NT2/D1 (cell line): ENCODE data around the gene GFRA4.

Source experiments
- DNase-seq: peaks from one replicate; pipeline ENCODE4 v3.0.0-alpha.2; 2011; ENCODE audit warnings: low read depth, low spot score
- H3K27me3 ChIP-seq: 2 replicates; pipeline ENCODE4 v1.6.0; 2011; ENCODE audit warnings: mild to moderate bottlenecking; ENCODE audit not compliant: insufficient read length, insufficient read depth
- H3K36me3 ChIP-seq: 2 replicates; pipeline ENCODE4 v1.6.1; 2011; ENCODE audit warnings: mild to moderate bottlenecking, low read length, mixed read lengths; ENCODE audit not compliant: insufficient read depth, insufficient read length
- H3K4me1 ChIP-seq: 2 replicates; pipeline ENCODE4 v1.5.1; 2011; ENCODE audit not compliant: insufficient read depth, insufficient read length
- H3K4me3 ChIP-seq: 2 replicates; pipeline ENCODE4 v1.5.1; 2011; ENCODE audit warnings: low read depth; ENCODE audit not compliant: insufficient read length
- H3K9ac ChIP-seq: 2 replicates; pipeline ENCODE4 v1.6.0; 2011; ENCODE audit warnings: low read depth; ENCODE audit not compliant: insufficient read length
- H3K9me3 ChIP-seq: 2 replicates; pipeline ENCODE4 v1.5.1; 2011; ENCODE audit warnings: mild to moderate bottlenecking, low read length; ENCODE audit not compliant: insufficient read depth
- SUZ12 ChIP-seq: IDR thresholded peaks from 2 replicates; pipeline ENCODE4 v1.6.1; 2011; ENCODE audit not compliant: insufficient read length, insufficient read depth; ENCODE audit errors: extremely low read depth
- YY1 ChIP-seq: IDR thresholded peaks from 2 replicates; pipeline ENCODE4 v1.6.1; 2011; ENCODE audit not compliant: insufficient read length, insufficient read depth
- ZNF274 ChIP-seq: IDR thresholded peaks from 2 replicates; pipeline ENCODE4 v1.6.1; 2011; ENCODE audit warnings: mild to moderate bottlenecking, low read depth, low read length

The GFRA4 gene

DNA sequence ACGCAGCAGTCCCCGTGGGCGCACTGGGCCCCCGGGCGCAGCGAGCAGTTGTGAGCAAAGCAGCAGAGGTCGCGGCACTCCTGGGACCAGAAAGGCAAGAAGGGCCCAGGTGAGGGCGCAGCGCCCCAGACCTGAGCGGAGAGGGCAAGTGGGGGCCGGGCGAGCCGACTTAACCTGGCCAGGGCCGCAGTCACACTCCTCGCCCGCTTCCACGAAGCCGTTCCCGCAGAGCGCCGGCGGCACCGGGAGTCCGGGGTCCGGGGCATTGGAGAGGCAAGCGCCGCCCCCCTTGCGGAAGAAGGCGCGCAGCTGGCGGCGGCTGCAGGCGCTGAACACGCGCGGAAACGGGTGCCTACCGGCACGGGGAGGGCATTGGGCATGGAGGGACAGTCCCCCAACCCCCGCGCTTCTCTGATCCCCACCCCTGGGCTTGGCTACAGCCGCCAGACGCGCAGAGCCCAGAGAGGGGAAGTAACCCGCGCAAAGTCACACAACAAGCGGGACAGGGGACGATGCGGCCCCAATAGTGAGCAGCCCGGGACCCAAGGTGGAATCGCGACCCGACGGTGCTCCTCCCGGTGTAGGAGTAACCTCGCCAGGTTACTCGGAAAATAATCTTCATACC is 9.5 kb upstream of the GFRA4 start:
- no peak for TF ChIP-seq ZNF274
- TF ChIP-seq SUZ12 = no peak
- no peak for TF ChIP-seq YY1
- Histone ChIP-seq H3K36me3 (peaks cover 43% of the 10 kb centered on the region), H3K9me3 (no peaks in the 10 kb centered on the region), H3K9ac (no peak overlapping the region), H3K27me3 (no peaks in the 10 kb centered on the region), H3K4me1 (peaks cover 11% of the 10 kb centered on the region), H3K4me3 (no peak overlapping the region)
- DNase-seq = no peak

DNA sequence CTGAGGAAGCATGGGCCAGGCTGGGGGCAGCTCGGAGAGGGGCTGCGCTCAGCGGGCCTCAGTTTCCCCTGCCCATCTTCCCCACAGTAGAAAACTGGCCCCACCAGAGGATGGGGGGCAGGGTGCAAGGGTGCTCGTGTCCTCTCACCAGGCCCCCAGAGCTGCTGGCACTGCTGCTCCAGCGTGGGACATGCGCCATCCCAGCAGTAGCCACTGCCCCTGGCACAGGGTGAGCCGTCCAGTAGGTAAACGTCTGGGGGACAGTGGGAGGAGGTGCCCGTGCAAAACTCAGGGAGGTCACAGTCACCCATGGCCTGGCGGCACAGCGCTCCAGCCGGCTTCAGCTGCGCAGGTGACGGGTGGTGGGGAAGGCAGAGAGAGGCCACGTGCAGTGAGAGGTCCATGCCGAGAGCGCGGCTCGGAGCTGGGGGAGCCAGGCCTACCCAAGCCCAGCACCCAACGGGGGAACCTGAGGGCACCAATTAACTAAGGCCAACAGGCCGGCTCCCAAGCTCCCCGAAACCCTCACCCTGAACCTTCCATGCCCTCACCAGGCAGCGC is 8.9 kb upstream of the GFRA4 start:
- Histone ChIP-seq H3K36me3 (peaks cover 40% of the 10 kb centered on the region), H3K4me1 (peaks cover 15% of the 10 kb centered on the region), H3K9ac (no peak overlapping the region), H3K27me3 (no peaks in the 10 kb centered on the region), H3K4me3 (no peak overlapping the region), H3K9me3 (no peaks in the 10 kb centered on the region)
- DNase-seq = no peak
- TF ChIP-seq SUZ12 (no peak), ZNF274 (no peak), YY1 (no peak)

DNA sequence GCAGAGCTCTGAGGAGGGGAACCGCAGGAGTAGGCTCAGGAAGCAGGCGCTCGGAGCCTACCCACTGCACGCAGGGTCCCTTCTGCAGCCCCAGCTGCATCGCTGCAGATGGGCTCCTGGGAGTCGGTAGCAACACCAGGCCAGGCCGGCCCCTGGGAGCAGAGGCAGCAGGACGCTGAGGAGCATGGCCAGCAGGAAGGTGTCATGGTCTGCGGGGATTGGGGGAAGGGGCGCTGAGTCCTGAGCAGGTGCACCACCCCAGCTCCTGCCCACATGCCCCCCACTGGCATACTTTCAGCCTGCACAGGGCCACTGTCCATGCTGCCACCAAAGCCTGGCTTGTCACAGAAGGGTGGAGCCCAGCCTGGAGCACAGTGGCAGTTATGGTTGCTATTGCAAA is 7.7 kb upstream of the GFRA4 start:
- Histone ChIP-seq H3K9me3 (no peaks in the 10 kb centered on the region), H3K27me3 (no peaks in the 10 kb centered on the region), H3K36me3 (peaks cover 37% of the 10 kb centered on the region), H3K4me3 (no peak overlapping the region), H3K9ac (no peak overlapping the region), H3K4me1 (peaks cover 12% of the 10 kb centered on the region)
- no peak for TF ChIP-seq SUZ12
- no peak for TF ChIP-seq YY1
- no peak for TF ChIP-seq ZNF274
- DNase-seq = no peak

DNA sequence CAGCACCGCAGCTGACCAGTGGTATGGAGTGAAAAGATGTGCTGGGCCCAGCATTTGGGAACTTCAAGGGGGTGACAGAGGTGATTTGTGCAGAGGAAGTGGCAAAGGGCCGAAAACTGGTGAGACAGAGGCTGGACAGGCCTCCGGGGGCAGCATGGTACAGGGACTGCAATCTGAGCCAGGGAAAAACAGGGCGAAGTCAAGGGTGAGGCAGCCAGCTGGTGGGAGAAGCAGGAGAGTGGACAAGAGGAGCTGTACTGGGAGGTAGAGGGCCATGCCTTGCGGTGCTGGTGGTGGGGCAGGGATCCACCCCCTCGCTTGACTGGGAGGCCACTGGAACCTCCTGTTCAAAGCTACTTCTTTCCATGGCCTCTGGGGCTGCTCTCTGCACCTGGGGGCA is 7.3 kb upstream of the GFRA4 start:
- TF ChIP-seq SUZ12 = no peak
- TF ChIP-seq YY1 = no peak
- no peak for TF ChIP-seq ZNF274
- H3K9me3 ChIP-seq = no peaks in the 10 kb centered on the region
- H3K4me1 ChIP-seq = peaks cover 12% of the 10 kb centered on the region
- H3K4me3 ChIP-seq = no peak overlapping the region
- peaks cover 37% of the 10 kb centered on the region for H3K36me3 ChIP-seq
- no peak overlapping the region for H3K9ac ChIP-seq
- H3K27me3 ChIP-seq = no peaks in the 10 kb centered on the region
- DNase-seq = no peak

DNA sequence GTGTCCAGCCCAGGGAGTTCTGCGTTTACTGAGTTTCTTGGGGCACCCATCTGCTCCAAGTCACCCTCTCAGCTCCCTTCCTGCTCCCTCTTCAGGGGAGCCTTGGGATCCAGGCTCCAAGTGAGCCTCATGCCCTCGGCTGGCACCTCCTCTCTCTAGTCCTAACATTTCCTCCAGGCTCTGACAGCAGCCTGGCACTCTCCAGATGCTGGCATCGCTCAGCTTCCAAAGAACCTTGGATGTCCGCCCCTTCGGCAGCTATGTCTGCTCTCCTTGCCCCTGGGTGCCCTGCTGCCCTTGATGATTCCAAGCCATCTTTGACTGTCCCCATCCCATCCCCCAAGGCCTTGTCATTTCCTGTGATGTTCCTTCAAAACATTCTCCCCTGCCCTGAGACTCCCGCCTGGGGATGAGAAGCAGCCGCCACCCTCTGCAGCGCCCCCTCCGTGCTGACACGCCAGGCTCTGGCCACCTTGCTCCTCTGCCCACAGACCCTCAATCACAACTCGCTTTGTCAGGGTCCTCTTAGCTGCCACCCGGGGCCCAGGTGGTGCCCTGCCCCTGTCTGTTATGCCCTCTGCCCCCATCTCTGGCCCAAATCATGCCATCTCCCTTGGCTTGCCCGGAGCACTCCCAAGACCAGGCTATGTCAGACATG is 6.6 kb upstream of the GFRA4 start:
- TF ChIP-seq SUZ12 = no peak
- no peak for TF ChIP-seq ZNF274
- TF ChIP-seq YY1 = no peak
- H3K4me3 ChIP-seq = no peak overlapping the region
- H3K9me3 ChIP-seq = no peaks in the 10 kb centered on the region
- peaks cover 32% of the 10 kb centered on the region for H3K36me3 ChIP-seq
- peaks cover 11% of the 10 kb centered on the region for H3K4me1 ChIP-seq
- no peaks in the 10 kb centered on the region for H3K27me3 ChIP-seq
- no peak for DNase-seq
- H3K9ac ChIP-seq = no peak overlapping the region

DNA sequence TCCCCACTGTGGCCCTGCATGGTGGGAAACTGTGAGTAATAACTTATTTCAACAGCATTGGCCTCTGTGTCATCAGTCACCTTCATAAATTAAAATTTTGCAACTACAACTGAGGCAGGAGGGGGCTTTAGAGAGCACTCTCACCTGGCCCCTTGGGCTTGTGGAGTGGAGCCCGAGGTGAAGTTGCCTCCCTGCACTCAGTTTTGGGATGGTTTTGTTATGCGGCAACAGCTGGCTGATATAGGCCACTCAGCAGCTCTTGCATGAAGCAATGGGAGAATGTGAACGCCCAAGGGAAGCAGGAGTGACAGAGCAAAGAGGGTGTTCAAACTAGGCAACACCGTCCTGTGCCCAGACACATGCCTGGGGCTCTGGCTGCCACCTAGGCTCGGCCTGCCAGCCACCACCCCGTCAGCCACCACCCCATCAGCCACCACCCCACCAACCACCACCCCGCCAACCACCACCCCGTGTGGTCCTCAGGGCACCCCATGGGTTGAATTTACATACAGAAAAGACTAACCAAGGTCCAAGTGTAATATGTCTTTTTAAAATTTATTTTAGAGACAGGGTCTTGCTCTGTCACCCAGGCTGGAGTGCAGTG is 4.3 kb upstream of the GFRA4 start:
- TF ChIP-seq SUZ12 (no peak), YY1 (no peak), ZNF274 (no peak)
- H3K9ac ChIP-seq = no peak overlapping the region
- H3K4me3 ChIP-seq = no peak overlapping the region
- DNase-seq = no peak
- peaks cover 28% of the 10 kb centered on the region for H3K36me3 ChIP-seq
- no peaks in the 10 kb centered on the region for H3K9me3 ChIP-seq
- peaks cover 9% of the 10 kb centered on the region for H3K4me1 ChIP-seq
- H3K27me3 ChIP-seq = no peaks in the 10 kb centered on the region

DNA sequence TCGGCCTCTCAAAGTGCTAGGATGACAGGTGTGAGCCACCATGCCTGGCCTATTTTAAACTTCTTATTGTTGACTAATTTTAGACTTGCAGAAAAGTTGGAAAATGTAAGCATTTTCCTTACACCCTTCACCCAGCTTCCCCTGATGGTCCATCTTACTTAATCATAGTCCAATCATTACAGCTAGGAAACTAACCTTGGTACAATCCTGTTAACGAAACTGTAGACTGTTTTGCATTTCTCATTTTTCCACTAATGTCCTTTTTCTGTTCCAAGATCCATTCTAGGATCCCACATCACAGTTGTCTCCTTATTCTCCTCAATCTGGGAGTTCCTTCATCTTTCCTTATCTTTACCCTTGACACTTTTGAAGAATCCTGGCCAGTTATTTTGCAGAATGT is 659 bp upstream of the GFRA4 start:
- no peaks in the 10 kb centered on the region for H3K27me3 ChIP-seq
- TF ChIP-seq ZNF274 (no peak), SUZ12 (no peak), YY1 (no peak)

More for the DNA sequence above, 659 bp upstream of the GFRA4 start:
- DNase-seq = no peak
- Histone ChIP-seq H3K9ac (no peak overlapping the region), H3K9me3 (peaks cover 16% of the 10 kb centered on the region; the same call in 1 of the 2 replicates), H3K36me3 (peaks cover 4% of the 10 kb centered on the region), H3K4me1 (peaks cover 8% of the 10 kb centered on the region), H3K4me3 (no peak overlapping the region)
